DOHH2 (cell line): Measurements from ENCODE around the gene MVP.

Experiments used
- EZH2phosphoT487 ChIP-seq: fragments of 200-600 bp; sonication (generic); IDR thresholded peaks from 2 replicates; pipeline ENCODE4 v1.6.1; 2017; ENCODE audit warnings: borderline replicate concordance, mild to moderate bottlenecking, antibody characterized with exemption, low read length, moderate library complexity, mixed read lengths
- TF ChIP-seq, protein P1 (sequence below): fragments of 200-600 bp; sonication (generic); IDR thresholded peaks from one replicate; pipeline ENCODE4 v1.5.1; 2014; ENCODE audit warnings: antibody characterized with exemption, mild to moderate bottlenecking, low read depth, low read length; ENCODE audit not compliant: poor library complexity, severe bottlenecking

DNA sequence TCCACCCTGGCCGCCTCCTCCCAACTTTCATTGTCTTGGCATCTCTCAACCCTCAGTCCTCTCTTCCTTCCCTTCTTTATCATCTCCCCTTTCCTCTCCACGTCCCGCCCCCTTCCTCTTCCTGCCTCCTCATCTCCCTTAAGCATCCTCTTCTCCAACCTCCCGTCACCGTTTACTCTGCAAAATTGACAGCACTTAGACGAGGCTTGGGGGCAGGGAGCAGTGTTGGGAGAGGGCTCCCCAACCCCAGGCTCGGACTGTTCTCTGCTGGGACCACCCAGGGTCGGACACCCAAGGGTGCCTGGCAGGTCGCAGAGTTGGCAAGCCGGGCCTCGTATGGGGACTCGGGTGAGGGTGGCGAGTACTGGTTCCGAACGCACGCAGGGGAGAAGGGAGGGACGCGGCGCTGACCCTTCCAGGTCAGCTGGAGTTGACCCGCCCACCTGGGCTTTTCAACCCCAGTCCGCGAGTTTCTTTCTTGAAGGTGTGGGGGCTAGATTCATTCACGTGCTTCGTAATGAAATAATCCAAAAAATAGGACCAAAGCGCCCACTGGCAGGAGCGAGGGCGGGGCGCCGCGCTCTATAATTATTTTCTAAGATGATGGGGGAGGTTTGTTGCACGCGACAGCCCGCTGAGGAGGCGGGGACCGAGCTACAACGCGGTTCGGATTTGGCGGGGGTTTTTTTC, 5.1 kb upstream of the MVP start:
- TF ChIP-seq, protein P1, sequence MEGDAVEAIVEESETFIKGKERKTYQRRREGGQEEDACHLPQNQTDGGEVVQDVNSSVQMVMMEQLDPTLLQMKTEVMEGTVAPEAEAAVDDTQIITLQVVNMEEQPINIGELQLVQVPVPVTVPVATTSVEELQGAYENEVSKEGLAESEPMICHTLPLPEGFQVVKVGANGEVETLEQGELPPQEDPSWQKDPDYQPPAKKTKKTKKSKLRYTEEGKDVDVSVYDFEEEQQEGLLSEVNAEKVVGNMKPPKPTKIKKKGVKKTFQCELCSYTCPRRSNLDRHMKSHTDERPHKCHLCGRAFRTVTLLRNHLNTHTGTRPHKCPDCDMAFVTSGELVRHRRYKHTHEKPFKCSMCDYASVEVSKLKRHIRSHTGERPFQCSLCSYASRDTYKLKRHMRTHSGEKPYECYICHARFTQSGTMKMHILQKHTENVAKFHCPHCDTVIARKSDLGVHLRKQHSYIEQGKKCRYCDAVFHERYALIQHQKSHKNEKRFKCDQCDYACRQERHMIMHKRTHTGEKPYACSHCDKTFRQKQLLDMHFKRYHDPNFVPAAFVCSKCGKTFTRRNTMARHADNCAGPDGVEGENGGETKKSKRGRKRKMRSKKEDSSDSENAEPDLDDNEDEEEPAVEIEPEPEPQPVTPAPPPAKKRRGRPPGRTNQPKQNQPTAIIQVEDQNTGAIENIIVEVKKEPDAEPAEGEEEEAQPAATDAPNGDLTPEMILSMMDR, result no peak
- no peak for TF ChIP-seq EZH2phosphoT487
